ENCODE results near the gene MFAP5. TPM values are rescaled to one million over a fixed set of nuclear protein-coding genes. Genes with fewer than 3 reads are reported as not detected.

The MFAP5 gene
- polyA plus RNA-seq, 1 of the 3 experiments (the other 2 are of a cell fraction) = 19.1 TPM

DNA sequence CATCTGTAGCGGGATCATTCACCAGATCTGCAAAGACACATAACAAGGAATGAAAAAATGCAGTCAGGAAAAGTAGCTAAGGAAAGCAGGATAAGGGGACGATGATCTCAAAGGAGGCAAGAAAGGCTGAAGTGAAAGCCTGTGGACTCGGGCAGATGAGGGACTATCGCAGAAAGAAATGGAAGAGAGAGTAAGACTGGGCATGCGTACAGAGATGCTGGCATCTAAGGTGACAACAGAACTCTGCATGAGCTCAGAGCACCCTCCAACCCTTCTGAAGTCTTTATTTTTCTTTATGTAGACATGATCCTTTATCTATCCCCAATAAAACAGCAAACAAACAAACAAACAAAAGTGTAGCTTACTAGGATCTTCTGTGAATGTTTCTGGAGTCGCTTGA is 7.2 kb downstream of the MFAP5 start:
- Histone ChIP-seq H4K20me1 (ENCODE audit: insufficient read depth) (no peaks in the 10 kb centered on the region), H3K4me3 (ENCODE audit: low read depth in 2 of 2, low read length in 1 of 2) (0 out of 4 replicates have a peak overlapping the region, but pooled peaks of 1 of the 2 experiments have one; percentile 7), H3K9me3 (no peaks in the 10 kb centered on the region), H3F3A (replicated peaks; ENCODE audit: insufficient read depth) (no peaks in the 10 kb centered on the region), H2AFZ (ENCODE audit: low read depth) (peak overlapping the region; percentile 68), H3K79me2 (ENCODE audit: insufficient read depth) (no peaks in the 10 kb centered on the region), H3K27me3 (ENCODE audit: insufficient read depth) (no peaks in the 10 kb centered on the region; the same call in 1 of the 2 replicates), H3K36me3 (replicated peaks in 1 of 2; ENCODE audit: control insufficient read depth in 1 of 2, insufficient read depth in 2 of 2, low read length in 1 of 2) (no peaks in the 10 kb centered on the region), H3K4me2 (peak overlapping the region; percentile 39), H3K9me2 (no peaks in the 10 kb centered on the region), H3K4me1 (ENCODE audit: control insufficient read depth in 1 of 2, insufficient read depth in 2 of 2, low read depth in 1 of 2, low read length in 1 of 2) (no peaks in the 10 kb centered on the region), H3K27ac (ENCODE audit: low read depth in 2 of 2, low read length in 1 of 2) (no peak overlapping the region), H3K9ac (no peak overlapping the region)
- no peak for DNase-seq
- CTCF ChIA-PET = interaction anchor here (0.7 to 1.7 kb wide), 4 partner anchors 26 to 394 kb away, joined by 3 to 7 read pairs (median 4); no protein-coding TSS in a partner anchor
- POLR2A ChIA-PET = no interaction called here
- TF ChIP-seq NRF1 (IDR thresholded peaks at IDR 0.05; ENCODE audit: low read depth, low read length) (peak; percentile 53), CHD2 (IDR thresholded peaks at IDR 0.05; ENCODE audit: low read length, partially characterized antibody) (no peak)
- 27% methylated on average over 6 of the region's 6 CpGs for WGBS (ENCODE audit: low lambda C conversion rate)

DNA sequence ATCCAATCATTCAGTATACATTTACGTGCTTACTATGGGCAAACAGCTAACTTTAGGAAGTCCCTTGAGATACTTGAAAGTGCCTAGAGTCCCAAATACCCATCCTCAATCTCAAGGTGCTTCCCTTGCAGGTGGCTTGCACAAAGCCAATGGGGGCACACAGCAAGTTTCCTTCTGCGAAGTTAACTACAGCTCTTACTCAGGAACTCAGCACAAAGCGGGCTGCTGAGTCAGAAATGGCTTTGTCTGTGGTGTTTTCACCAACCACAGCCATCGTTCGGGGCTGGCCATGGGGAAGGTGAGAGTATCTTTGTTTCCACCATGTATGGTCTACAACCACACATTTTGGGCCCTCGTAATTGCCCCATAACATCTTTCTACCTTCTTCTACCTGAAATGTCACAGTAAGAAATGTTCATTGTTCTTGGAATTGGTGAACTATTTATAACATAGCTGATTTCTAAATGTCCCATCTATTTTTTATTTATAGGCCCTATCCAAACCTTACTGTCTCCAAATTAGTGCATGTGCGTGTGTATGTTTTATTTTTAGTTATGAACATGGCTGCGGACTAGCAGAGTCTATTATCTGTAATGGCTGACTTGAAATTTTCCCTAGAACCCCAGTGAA is 13.9 kb downstream of the MFAP5 start:
- Histone ChIP-seq H3K36me3 (replicated peaks in 1 of 2; ENCODE audit: control insufficient read depth in 1 of 2, insufficient read depth in 2 of 2, low read length in 1 of 2) (no peaks in the 10 kb centered on the region), H3K9me3 (no peaks in the 10 kb centered on the region), H2AFZ (ENCODE audit: low read depth) (no peak overlapping the region), H4K20me1 (ENCODE audit: insufficient read depth) (no peaks in the 10 kb centered on the region), H3K27ac (ENCODE audit: low read depth in 2 of 2, low read length in 1 of 2) (no peak overlapping the region), H3K4me3 (ENCODE audit: low read depth in 2 of 2, low read length in 1 of 2) (no peak overlapping the region), H3K9ac (no peak overlapping the region), H3K4me1 (ENCODE audit: control insufficient read depth in 1 of 2, insufficient read depth in 2 of 2, low read depth in 1 of 2, low read length in 1 of 2) (no peaks in the 10 kb centered on the region), H3K4me2 (no peak overlapping the region), H3K9me2 (no peaks in the 10 kb centered on the region), H3K27me3 (ENCODE audit: insufficient read depth) (peaks cover 10% of the 10 kb centered on the region; the same call in 1 of the 2 replicates), H3K79me2 (ENCODE audit: insufficient read depth) (no peaks in the 10 kb centered on the region), H3F3A (replicated peaks; ENCODE audit: insufficient read depth) (no peaks in the 10 kb centered on the region)
- ChIA-PET POLR2A (no interaction called here), CTCF (interaction anchor here (1.0 to 2.9 kb wide), 7 partner anchors 9 to 401 kb away, joined by 3 to 14 read pairs (median 6); no protein-coding TSS in a partner anchor)
- DNase-seq = no peak
- no peak for TF ChIP-seq NFIC (IDR thresholded peaks at IDR 0.05; ENCODE audit: borderline replicate concordance)
- WGBS (ENCODE audit: low lambda C conversion rate) = 10% methylated on average over 8 of the region's 8 CpGs

DNA sequence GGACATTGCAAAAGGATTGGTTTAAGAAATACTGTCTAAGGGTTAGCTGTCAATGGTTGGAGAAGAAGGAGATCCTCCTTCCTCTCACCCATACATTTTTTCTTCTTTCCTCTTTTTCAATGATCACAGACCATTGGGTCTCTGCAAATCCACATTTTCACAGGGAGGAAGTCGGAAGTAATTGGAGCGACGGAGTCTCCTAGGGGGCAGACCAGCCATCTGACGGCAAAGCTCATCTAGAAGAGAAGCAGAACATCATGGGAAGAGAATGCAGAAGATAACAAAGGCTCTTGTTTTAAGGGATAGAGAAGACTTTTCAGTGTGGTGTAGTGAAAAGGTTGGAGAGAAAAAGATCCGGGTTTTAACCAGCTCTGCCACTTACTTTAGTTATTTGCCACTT is 14.7 kb downstream of the MFAP5 start:
- 40% methylated on average over 5 of the region's 5 CpGs for WGBS (ENCODE audit: low lambda C conversion rate)
- Histone ChIP-seq H3K79me2 (ENCODE audit: insufficient read depth) (no peaks in the 10 kb centered on the region), H3K9ac (no peak overlapping the region), H3K4me2 (no peak overlapping the region), H3F3A (replicated peaks; ENCODE audit: insufficient read depth) (no peaks in the 10 kb centered on the region), H3K9me3 (no peaks in the 10 kb centered on the region), H3K4me1 (ENCODE audit: control insufficient read depth in 1 of 2, insufficient read depth in 2 of 2, low read depth in 1 of 2, low read length in 1 of 2) (no peaks in the 10 kb centered on the region), H3K36me3 (replicated peaks in 1 of 2; ENCODE audit: control insufficient read depth in 1 of 2, insufficient read depth in 2 of 2, low read length in 1 of 2) (no peaks in the 10 kb centered on the region), H4K20me1 (ENCODE audit: insufficient read depth) (no peaks in the 10 kb centered on the region), H2AFZ (ENCODE audit: low read depth) (no peak overlapping the region), H3K9me2 (no peaks in the 10 kb centered on the region), H3K27ac (ENCODE audit: low read depth in 2 of 2, low read length in 1 of 2) (no peak overlapping the region), H3K4me3 (ENCODE audit: low read depth in 2 of 2, low read length in 1 of 2) (no peak overlapping the region), H3K27me3 (ENCODE audit: insufficient read depth) (peaks cover 13% of the 10 kb centered on the region; the same call in 1 of the 2 replicates)
- ChIA-PET CTCF (interaction anchor here (1.0 to 2.9 kb wide), 7 partner anchors 9 to 401 kb away, joined by 3 to 14 read pairs (median 6); no protein-coding TSS in a partner anchor), POLR2A (no interaction called here)
- DNase-seq = no peak
- TF ChIP-seq TAF1 (IDR thresholded peaks at IDR 0.05; ENCODE audit: borderline replicate concordance, low read depth, low read length) = no peak
- TF ChIP-seq, protein P1, sequence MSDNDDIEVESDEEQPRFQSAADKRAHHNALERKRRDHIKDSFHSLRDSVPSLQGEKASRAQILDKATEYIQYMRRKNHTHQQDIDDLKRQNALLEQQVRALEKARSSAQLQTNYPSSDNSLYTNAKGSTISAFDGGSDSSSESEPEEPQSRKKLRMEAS (IDR thresholded peaks at IDR 0.05; ENCODE audit: low read depth) = no peak
- no peak for TF ChIP-seq ELF1 (IDR thresholded peaks at IDR 0.05)
- TF ChIP-seq GATA2 (CRISPR knock-in tag; IDR thresholded peaks at IDR 0.05) = no peak
- no peak for TF ChIP-seq EP300 (IDR thresholded peaks at IDR 0.05; ENCODE audit: borderline replicate concordance in 1 of 2, low read depth in 1 of 2, low read length in 1 of 2)
- TF ChIP-seq, protein P2, sequence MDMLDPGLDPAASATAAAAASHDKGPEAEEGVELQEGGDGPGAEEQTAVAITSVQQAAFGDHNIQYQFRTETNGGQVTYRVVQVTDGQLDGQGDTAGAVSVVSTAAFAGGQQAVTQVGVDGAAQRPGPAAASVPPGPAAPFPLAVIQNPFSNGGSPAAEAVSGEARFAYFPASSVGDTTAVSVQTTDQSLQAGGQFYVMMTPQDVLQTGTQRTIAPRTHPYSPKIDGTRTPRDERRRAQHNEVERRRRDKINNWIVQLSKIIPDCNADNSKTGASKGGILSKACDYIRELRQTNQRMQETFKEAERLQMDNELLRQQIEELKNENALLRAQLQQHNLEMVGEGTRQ (IDR thresholded peaks at IDR 0.05; ENCODE audit: borderline replicate concordance, low read depth, low read length) = no peak
- TF ChIP-seq, protein P3, sequence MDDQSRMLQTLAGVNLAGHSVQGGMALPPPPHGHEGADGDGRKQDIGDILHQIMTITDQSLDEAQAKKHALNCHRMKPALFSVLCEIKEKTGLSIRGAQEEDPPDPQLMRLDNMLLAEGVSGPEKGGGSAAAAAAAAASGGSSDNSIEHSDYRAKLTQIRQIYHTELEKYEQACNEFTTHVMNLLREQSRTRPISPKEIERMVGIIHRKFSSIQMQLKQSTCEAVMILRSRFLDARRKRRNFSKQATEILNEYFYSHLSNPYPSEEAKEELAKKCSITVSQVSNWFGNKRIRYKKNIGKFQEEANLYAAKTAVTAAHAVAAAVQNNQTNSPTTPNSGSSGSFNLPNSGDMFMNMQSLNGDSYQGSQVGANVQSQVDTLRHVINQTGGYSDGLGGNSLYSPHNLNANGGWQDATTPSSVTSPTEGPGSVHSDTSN (IDR thresholded peaks at IDR 0.05) = no peak
- no peak for TF ChIP-seq MXI1 (IDR thresholded peaks at IDR 0.05; ENCODE audit: low read depth, low read length)
- no peak for TF ChIP-seq MEF2A (IDR thresholded peaks at IDR 0.05; ENCODE audit: borderline replicate concordance, low read depth)
- no peak for TF ChIP-seq EZH2phosphoT487 (IDR thresholded peaks at IDR 0.05; ENCODE audit: borderline replicate concordance, low read depth)
- TF ChIP-seq, protein P4, sequence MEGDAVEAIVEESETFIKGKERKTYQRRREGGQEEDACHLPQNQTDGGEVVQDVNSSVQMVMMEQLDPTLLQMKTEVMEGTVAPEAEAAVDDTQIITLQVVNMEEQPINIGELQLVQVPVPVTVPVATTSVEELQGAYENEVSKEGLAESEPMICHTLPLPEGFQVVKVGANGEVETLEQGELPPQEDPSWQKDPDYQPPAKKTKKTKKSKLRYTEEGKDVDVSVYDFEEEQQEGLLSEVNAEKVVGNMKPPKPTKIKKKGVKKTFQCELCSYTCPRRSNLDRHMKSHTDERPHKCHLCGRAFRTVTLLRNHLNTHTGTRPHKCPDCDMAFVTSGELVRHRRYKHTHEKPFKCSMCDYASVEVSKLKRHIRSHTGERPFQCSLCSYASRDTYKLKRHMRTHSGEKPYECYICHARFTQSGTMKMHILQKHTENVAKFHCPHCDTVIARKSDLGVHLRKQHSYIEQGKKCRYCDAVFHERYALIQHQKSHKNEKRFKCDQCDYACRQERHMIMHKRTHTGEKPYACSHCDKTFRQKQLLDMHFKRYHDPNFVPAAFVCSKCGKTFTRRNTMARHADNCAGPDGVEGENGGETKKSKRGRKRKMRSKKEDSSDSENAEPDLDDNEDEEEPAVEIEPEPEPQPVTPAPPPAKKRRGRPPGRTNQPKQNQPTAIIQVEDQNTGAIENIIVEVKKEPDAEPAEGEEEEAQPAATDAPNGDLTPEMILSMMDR (IDR thresholded peaks at IDR 0.05) = no peak
- TF ChIP-seq RAD21 (IDR thresholded peaks at IDR 0.05; ENCODE audit: low read length) = no peak
